Nephron (organoid): ENCODE measurements around the gene OR2G6.

ENCODE experiments used
- H3K27ac Mint-ChIP-seq, 3 experiments: 2 replicates each; pipeline ENCODE4 v1.8.0; 2020; ENCODE audit warnings: mixed read lengths in 3 of 3, mild to moderate bottlenecking in 2 of 3, moderate library complexity in 1 of 3
- H3K27me3 Mint-ChIP-seq: 2 replicates; pipeline ENCODE4 v1.8.0; 2021; ENCODE audit warnings: low read depth, mild to moderate bottlenecking, moderate library complexity, mixed read lengths
- H3K36me3 Mint-ChIP-seq: 2 replicates; pipeline ENCODE4 v1.8.0; 2020; ENCODE audit warnings: low read depth, mixed read lengths
- H3K4me1 Mint-ChIP-seq: 2 replicates; pipeline ENCODE4 v1.8.0; 2020; ENCODE audit warnings: mixed read lengths
- H3K4me3 Mint-ChIP-seq, 3 experiments: 2 replicates each; pipeline ENCODE4 v1.8.0; 2020; ENCODE audit warnings: mild to moderate bottlenecking in 3 of 3, mixed read lengths in 3 of 3, moderate library complexity in 2 of 3
- H3K9me3 Mint-ChIP-seq: 2 replicates; pipeline ENCODE4 v1.8.0; 2020; ENCODE audit warnings: mixed read lengths
- TF ChIP-seq, protein P1 (sequence below), 3 experiments: fragments of 200-600 bp; sonication (generic); IDR thresholded peaks; one replicate each; pipeline ENCODE4 v1.5.0; 2021; ENCODE audit warnings: antibody characterized with exemption in 3 of 3; ENCODE audit not compliant: unreplicated experiment in 3 of 3

The OR2G6 gene

GRCh38 chr1:248576260-248576980 lies 68.5 kb downstream of the OR2G6 start:
- TF ChIP-seq, protein P1, sequence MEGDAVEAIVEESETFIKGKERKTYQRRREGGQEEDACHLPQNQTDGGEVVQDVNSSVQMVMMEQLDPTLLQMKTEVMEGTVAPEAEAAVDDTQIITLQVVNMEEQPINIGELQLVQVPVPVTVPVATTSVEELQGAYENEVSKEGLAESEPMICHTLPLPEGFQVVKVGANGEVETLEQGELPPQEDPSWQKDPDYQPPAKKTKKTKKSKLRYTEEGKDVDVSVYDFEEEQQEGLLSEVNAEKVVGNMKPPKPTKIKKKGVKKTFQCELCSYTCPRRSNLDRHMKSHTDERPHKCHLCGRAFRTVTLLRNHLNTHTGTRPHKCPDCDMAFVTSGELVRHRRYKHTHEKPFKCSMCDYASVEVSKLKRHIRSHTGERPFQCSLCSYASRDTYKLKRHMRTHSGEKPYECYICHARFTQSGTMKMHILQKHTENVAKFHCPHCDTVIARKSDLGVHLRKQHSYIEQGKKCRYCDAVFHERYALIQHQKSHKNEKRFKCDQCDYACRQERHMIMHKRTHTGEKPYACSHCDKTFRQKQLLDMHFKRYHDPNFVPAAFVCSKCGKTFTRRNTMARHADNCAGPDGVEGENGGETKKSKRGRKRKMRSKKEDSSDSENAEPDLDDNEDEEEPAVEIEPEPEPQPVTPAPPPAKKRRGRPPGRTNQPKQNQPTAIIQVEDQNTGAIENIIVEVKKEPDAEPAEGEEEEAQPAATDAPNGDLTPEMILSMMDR (IDR thresholded peaks at IDR 0.05; ENCODE audit: unreplicated experiment in 3 of 3), result no peak
- no peaks in the 10 kb centered on the region for H3K4me1 Mint-ChIP-seq
- no peaks in the 10 kb centered on the region for H3K36me3 Mint-ChIP-seq
- H3K9me3 Mint-ChIP-seq, result peaks cover 28% of the 10 kb centered on the region
- H3K27me3 Mint-ChIP-seq, result no peaks in the 10 kb centered on the region
- no peak overlapping the region for H3K27ac Mint-ChIP-seq
- H3K4me3 Mint-ChIP-seq, result no peak overlapping the region
